NCI-H187 treated with DMSO at 0.1 percent for 48 hours (cell line): Measurements from ENCODE around the gene SNRNP40.
"Not testable (repeated sequence)": the region's sequence is repeated elsewhere in the genome, so short reads cannot be mapped to it uniquely, and the experiment has no call there.

Experiments
- DNase-seq: peaks from one replicate; lab custom pipeline; 2025; lab: John Stamatoyannopoulos, UW

Gene SNRNP40

DNA sequence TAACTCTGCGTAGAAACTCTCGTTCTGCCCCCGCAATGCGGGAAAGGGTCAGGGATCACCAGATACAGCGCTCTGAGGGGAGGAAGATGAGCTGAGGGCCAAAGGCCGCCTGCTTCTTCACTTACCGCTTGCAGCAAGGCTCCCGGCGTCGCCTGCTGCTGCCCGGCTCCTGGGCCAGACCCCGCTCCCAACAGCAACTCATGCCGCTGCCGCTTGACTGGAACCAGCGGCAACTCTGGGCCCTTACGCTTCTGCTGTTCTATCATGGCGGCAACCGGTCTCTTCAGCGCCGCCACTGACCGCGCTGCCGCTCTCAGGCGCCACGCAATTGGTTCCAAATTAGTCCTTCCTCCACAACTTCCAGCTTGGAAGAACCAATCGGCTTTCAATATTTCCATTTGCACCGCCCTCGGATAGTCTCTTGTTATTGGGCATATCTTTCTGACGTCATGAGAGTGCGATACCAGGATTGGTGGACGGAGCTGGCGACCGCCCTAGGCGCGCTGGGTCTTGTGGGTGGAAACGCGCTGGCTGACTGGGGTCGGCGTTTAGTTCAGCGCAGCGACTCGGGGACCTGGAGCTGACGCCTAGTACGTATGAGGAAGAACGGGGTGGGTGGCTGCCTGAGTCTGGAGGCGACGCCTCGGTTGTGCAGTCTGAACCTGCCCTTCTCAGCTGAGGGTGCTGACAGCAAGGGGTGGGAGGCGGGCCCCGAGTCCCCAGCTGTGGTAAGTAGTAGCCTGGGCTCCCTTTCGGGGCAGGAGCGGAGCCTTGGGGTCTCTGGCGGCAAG, at the start of gene SNRNP40, which contains the start of gene ZCCHC17:
TSS of gene SNRNP40 (minus strand) at position 303 of the 791 bp plus-strand sequence. CDS start at position 266, 37 bp downstream.
TSS of gene ZCCHC17 (plus strand) at position 547 of the 791 bp plus-strand sequence. CDS start 13,067 bp downstream, outside the sequence.
- peak; percentile 97 for DNase-seq

DNA sequence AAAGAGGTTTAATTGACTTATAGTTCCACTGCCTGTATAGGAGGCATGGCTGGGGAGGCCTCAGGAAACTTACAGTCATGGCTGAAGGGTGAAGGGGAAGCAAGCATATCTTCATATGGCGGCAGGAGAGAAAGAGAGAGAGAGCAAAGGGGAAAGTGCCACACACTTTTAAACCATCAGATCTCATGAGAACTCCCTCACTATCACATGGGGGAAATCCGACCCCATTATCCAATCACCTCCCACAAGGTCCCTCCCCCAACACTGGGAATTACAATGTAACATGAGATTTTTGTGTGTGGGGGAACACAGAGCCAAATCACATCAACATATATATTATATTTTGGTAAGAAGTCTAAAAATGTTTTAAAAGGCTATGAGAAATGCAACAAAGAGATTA, 49.0 kb upstream of the SNRNP40 start:
- DNase-seq, result no peak

DNA sequence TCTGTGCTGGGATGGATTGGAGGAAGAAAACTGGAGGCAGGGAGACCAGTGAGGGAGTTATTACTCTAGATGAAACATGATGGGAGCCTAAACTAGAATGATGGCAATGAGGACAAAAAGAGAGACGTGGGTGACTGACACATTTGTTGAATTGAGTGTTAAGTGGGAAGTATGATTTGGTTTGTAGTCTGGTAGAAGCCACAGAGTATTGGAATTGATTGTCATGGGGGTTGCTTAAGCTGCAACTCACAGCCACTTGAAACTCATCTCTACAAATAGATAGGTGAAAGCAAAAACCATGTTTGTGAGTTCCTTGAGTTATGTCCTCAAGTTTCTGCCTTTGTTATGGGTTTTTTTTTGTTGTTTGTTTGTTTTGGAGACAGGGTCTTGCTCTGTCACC, 47.9 kb upstream of the SNRNP40 start:
- DNase-seq, result no peak

DNA sequence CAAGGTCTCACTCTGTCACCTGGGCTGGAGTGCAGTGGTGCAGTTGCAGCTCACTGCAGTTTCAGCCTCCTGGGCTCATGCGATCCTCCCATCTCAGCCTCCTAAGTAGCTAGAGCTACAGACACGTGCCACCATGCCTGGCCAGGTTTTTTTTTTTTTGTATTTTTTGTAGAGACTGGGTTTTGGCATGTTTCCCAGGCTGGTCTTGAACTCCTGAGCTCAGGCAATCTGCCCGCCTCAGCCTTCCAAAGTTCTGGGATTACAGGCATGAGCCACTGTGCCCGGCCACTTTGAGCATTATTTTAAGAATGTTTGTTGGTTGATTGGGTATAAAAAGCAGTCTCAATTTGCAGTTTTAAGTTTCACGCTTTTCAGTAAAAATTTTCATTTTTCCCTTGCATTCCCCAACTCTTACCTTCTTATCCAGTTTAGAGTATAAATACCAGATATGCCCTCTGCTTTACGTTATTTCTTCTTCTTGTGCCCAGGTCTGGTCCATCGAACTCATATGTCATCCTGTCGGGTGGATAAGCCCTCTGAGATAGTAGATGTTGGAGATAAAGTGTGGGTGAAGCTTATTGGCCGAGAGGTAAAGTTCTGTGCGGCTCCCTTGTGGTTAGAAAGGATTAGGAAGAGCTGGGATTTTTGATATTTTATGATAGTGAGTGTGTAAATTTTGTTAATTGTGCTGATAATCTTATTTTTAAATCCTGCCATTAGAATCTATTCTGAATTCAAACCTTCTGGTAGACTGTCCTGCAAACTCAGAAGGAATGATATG, 40.3 kb upstream of the SNRNP40 start:
- no peak for DNase-seq

DNA sequence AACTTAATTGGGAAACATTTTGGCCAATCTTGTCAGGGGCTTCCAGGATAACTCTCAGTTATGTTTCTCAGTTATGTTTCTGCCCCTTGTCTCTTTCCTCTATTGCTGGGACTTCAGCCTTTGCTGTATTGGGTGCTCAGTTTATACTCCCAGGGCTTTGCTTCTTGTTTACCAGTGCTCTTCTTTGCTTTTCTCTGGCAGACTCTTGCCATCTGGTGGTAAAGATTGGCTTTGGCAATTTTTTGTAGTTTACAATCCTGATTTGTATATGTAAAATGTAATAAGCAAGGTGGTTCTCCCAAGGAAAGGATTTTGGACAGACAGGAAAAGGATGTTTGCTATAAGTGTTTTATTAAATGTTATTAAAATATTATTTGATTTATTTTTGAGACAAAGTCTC, 38.4 kb upstream of the SNRNP40 start:
- DNase-seq, result no peak

DNA sequence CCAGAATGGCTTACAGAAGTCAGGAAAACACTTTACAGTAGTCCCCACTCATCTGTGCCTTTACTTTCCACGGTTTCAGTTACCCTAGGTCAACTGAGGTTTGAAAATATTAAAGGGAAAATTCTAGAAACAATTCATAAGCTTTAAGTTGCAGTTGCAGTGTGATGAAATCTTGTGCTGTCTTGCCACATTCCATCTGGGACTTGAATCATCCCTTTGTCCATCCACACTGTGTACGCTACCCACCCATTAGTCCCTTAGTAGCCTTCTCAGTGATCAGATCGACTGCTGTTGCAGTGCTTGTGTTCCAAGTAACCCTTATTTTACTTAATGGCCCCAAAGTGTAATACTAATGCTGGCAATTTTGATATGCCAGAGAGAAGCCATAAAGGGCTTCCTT, 30.8 kb upstream of the SNRNP40 start:
- DNase-seq, result no peak

DNA sequence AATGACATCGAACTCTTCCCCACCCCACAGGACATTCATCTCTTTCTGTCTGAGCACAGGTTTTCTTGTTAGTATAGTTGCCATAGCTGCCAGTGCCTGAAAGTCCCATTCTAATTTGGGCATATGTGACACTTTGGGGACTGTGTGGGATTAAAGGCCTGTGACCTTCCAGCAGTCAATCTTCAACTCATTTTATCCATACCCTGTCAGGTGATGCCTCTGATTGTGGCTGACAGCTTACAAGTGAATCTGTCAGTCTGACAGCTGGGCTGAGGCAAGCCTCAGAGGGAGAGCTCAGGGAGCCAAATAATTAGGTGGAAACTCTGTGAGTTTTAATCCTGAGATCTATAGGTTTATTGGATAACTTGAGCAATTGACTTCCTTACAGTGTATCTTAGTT, 29.9 kb upstream of the SNRNP40 start:
- no peak for DNase-seq

DNA sequence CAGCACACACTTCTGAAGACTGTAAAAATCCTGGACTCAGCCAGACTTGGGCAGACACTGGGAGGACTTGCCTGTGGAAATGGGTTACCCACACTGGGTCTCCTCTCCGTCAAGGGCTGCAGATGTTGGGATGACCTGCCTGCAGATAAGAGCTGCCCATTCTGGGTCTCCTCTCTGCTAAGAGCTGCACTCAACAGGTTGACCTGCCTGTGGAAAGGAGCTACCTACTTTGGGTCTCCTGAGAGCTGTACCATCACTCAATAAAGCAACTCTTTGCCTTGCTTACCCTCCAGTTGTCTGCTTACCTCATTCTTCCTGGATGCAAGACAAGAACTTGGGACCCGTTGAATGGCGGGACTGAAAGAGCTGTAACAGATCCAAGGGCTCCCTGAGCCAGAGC, 28.4 kb upstream of the SNRNP40 start:
- DNase-seq, result no peak

DNA sequence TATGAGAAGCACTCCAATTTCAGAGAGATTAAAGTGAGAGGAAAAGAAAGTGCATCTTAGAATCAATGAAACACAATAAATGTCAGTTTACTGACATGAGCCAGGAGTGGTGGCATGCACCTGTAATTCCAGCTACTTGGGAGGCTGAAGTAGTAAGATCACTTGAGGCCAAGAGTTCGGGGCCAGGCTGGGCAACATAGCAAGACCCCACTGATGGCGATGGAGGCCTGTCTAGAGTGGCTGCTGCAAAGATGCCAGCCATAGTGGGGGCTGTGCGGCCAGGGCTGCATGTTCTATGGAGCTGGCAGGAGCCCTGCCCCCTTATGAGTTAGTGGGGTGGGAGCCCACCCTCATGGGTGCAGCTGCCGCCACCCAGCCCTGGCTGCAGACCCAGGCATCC, 27.5 kb upstream of the SNRNP40 start:
- no peak for DNase-seq

DNA sequence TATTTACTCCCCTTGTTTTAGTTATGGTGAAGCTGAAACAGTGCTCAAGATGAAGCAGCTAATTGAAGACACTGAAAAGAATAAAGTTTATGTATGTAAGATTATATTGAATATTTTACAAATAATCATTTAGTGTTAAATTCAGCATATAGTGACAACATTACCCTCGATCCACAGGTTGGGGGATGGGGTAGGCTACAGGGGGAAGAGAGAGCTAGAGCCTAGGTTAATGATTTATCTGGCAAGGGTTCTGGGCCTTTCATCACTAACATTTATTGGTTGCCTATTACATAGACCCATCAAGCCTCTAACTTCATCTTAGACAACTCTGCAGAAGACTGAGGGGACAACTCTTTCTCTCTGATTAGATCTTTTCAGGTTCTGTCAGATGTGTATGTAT, 21.6 kb upstream of the SNRNP40 start:
- no peak for DNase-seq

DNA sequence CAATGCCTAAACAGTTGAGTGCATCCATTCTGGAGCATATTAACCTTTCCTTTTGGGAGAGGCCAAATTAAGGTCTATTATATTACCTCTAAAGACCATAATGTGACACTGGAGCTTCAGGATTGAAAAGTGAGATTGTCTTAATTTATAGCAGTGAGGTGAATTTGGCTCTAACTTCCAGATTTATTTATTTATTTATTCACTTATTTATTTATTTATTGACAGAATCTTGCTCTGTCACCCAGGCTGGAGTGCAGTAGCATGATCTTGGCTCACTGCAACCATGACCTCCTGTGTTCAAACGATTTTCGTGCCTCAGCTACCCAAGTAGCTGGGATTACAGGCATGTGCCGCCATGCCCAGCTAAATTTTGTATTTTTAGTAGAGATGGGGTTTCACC, 19.3 kb upstream of the SNRNP40 start:
- DNase-seq, result no peak

DNA sequence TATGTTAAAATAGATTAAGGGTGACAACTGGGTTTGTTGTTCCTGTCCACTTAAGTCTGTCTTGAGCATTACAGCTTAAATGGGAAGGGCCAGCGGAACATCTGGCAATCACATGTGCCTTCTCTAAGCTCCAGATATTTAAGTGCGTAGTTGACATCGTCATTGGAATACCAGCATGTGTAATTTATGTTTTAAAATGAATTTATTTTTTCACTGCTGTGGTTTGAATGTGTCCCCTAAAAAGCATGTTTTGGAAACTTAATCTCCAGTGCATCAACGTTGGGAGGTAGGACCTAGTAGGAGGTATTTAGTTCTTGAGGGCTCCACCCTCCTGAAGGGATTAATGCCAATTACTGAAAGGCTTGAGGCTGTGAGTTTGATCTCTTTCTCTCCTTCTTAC, 13.6 kb upstream of the SNRNP40 start:
- DNase-seq, result no peak

DNA sequence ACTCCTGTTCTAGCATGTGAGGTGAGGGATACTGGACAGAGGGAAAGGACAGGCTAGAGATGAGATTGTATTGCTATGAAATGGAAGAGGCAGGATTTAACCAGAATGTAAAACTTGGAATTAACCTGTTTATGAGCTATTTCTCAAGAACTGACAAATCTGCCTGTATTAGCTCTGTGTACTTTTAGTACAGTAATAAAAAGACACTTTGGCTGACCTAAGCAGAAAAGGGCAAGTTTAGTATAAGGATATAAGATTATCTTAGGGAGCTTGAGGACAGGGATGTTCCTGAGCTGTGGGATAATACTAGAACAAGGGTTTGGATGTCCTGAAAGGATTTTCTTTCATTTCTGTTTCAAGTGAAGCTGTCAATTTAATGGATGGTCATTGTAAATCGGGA, 11.4 kb upstream of the SNRNP40 start:
- no peak for DNase-seq

DNA sequence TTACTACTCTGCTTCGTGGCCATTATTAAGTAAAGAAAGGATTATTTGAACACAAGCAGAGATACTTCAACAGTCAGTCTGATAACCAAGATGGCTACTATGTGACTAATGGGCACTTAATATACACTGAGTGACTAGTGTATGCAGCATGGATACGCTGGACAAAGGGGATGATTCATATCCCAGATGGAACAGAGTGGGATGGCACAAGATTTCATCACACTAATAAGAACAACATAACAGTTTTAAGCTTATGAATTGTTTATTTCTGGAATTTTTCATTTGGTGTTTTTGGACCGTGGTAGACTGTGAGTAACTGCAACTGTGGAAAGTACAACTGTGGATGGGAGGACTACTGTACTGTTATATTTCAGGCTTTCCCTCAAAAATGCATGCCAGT, 9.7 kb upstream of the SNRNP40 start:
- DNase-seq, result no peak

DNA sequence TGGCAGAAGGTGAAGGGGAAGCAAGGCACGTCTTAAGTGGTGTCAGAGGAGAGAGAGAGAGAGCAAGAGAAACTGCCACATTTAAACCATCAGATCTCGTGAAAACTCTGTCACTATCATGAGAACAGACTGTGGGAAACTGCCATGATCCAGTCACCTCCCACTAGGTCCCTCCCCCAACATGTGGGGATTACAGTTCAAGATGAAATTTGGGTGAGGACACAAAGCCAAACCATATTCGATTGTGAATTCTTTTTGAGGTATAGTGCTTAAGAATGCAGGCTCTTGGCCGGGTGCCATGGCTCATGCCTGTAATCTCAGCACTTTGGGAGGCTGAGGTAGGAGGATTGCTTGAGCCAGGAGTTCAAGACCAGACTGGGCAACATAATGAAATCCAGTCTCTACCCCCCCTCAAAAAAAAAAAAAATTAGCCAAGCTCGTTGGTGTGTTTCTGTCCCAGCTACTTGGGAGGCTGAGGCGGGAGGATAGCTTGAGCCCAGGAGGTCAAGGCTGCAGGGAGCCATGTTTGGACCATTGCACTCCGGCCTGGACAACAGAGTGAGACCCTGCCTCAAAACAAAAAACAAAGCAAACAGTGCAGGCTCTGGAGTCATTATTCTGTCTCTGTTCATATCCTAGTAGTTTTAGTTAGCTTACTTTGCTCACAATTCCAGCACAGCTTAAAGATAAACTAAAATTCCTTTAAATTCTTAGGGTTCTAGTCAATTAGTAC, 6.3 kb upstream of the SNRNP40 start:
- no peak for DNase-seq

DNA sequence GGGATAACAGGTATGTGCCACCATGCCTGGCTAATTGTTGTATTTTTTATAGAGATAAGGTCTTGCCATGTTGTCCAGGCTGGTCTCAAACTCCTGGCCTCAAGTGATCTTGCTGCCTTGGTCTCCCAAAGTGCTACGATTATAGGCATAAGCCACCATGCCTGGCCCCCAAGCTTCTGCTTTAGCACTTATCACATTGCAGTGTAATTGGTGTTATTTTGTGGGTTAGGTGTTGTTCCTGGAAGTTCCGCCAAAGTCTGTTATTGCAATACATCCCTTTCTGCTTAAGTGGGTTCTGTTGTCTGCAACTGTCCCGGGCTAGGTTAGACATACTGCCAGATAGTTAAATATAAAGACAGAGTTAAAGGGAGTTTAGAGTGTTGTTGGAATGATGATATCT, 3.6 kb upstream of the SNRNP40 start:
- no peak for DNase-seq

DNA sequence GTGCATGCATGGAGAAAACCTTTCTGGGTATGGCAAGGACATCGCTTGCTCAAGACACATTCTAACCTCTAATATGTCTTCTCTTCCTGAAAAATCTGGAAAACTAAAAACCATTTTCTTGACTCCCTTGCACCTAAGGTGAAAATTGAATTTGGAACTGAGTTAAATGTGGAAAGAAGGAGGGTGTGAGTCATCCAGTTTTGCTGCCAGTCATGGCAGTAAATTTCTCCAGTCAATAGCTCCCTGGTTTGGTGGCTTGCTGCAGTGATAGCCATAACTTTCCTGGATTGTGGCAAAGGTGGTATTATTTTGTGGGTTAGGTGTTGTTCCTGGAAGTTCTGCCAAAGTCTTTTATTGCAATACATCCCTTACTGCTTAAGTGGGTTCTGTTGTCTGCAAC, 2.8 kb upstream of the SNRNP40 start:
- no peak for DNase-seq

DNA sequence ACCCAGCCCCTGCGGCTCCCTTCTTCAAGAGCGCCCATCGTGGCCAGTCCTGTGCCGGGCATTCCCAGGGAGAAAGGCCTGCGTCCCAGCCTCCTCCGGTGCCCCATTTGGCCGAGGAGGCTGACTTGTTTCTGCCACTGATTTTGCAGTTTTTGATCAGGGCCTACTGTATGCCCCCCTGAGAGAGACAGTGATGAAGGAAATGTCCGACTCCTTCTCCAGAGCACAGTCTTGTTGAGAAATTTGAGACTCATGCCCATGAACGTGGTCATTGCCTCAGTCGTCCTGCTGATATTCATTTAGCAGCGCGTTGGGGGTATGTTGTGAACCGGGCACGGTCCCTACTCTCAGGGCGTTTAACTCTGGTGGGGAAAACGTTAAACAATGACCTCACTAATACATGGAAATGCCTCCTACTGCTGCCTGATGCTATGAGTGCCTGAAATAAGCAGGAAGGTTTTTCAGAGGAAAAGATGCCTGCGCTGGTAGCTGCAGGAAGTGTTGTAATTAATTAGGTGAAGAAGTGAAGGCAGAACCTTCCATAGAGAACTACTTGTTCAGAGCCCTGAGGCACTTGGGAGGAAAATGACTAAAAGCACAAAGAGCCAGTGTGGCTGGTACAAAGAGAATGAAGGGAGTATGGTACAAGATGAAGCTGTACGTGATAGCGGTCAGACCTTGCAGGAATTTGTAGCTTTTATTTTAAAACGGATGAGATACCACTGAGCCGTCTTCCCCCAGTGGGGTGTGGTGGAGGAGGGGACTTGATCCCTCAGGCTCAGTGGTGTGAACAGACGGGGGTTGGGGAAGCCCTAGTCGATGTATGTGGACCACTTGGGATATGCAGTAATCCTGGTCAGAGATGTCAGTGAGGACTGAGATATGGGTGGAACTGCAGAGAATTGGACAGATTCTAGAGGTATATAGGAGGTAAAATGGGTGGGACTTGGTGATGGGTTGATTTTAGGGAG, 974 bp upstream of the SNRNP40 start:
- DNase-seq, result no peak

DNA sequence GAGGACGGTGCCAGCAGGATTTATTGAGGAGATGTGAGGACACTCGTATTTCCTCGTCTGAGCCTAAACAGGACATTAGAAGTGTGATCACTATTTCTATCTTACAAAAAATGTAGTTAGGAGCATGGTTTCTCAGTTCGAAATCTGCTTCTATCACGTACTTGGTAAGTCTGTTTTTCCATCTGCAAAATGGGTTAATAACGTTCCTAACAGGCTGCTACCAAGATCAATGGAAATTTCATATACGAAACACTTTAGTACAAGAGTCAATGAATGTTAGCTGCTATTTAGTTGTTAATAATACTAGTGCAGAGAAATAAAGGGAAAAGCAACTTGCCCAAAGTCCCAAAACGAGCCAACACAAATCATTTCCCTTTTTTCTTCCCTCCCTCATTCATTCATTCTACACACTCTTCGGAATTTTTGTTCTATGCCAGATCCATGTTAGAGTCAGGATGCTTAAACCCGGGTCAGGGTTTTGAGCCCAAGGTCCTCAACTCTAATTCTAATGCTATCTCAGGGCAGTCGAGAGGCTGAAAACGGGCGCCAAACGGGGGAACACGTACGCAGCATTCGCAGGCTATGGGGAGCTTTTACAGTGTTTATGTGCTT, 608 bp downstream of the SNRNP40 start:
- DNase-seq, result no peak

DNA sequence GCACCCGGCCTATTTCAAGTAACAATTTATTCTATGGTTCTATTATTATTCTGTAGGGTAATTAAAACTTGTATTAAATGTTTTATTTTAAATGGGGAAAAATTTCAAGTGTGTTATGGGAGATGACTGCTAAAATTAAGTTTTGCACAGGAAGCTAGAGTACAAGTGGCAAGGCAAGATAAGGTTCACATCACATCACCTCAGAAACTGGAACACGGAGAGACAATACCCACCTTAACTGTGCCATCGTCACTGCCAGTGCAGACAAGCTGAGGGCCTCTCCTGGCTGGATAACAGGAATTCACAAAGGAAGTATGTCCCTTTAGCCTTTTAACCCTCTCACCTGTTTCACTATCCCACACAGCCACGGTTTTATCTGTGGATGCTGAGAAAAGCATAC, 7.6 kb downstream of the SNRNP40 start:
- no peak for DNase-seq

DNA sequence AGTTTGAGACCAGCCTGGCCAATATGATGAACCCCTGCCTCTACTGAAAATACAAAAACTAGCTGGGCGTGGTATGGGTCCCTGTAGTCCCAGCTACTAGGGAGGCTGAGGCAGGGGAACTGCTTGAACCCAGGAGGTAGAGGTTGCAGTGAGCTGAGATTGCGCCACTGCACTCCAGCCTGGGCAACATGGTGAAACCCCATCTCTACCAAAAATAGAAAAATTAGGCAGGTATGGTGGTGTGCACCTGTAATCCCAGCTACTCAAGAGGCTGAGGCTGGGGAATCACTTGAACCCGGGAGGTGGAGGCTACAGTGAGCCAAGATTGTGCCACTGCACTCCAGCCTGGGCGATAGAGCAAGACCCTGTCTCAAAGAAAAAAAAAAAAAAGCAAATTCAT, 8.8 kb downstream of the SNRNP40 start:
- DNase-seq, result not testable (repeated sequence)
